Upper lobe of left lung (tissue), 4 donors: ENCODE measurements around the gene AKNAD1.

ENCODE experiments used
- POLR2A ChIP-seq, 4 donors: fragments of 450-650 bp; IDR thresholded peaks; one replicate each; pipeline ENCODE4 v1.5.1; 2016 to 2017; ENCODE audit warnings: antibody characterized with exemption in 4 of 4, mild to moderate bottlenecking in 2 of 4
- TF ChIP-seq, protein P1 (sequence below), 6 experiments: fragments of 450-650 bp in 4 of 6; fragments of 200-600 bp in 2 of 6; sonication (generic) in 2 of 6; IDR thresholded peaks; one replicate each; pipeline ENCODE4 v1.5.1; 2016 to 2019; ENCODE audit warnings: antibody characterized with exemption in 6 of 6

DNA sequence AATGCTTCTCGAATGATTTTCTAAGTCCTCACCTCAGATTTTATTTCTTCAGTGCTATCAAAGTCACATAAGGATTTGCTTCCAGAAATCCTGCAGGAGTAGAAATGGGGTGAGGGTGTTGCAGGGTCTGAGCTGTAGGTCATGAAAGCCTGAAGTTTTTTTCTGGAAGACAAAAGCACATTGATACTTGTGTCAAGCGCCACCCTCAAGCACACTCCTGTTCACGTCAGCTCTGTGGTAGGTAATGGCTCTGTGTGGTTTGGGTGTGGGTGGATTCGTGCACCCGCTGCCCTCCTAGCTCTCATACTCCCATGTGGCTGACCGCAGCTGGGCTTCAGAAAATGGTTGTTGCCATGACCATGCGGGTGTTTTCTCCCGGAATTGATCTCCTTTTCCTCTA, 39.9 kb downstream of the AKNAD1 start:
- TF ChIP-seq, protein P1, sequence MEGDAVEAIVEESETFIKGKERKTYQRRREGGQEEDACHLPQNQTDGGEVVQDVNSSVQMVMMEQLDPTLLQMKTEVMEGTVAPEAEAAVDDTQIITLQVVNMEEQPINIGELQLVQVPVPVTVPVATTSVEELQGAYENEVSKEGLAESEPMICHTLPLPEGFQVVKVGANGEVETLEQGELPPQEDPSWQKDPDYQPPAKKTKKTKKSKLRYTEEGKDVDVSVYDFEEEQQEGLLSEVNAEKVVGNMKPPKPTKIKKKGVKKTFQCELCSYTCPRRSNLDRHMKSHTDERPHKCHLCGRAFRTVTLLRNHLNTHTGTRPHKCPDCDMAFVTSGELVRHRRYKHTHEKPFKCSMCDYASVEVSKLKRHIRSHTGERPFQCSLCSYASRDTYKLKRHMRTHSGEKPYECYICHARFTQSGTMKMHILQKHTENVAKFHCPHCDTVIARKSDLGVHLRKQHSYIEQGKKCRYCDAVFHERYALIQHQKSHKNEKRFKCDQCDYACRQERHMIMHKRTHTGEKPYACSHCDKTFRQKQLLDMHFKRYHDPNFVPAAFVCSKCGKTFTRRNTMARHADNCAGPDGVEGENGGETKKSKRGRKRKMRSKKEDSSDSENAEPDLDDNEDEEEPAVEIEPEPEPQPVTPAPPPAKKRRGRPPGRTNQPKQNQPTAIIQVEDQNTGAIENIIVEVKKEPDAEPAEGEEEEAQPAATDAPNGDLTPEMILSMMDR (IDR thresholded peaks at IDR 0.05): no peak
- no peak for TF ChIP-seq POLR2A (IDR thresholded peaks at IDR 0.05)
